ENCODE results near the gene CCRL2. TPM values are rescaled to one million over a fixed set of nuclear protein-coding genes. Genes with fewer than 3 reads are reported as not detected.

CCRL2 gene
- total RNA-seq, 1 experiment from 2014 or later: not detected

- Histone ChIP-seq H4K91ac (ENCODE audit: insufficient read length, low read depth, low read length) (no peak overlapping the region), H3K9me3 (ENCODE audit: control insufficient read depth, low read depth, low read length) (no peaks in the 10 kb centered on the region), H3K23ac (ENCODE audit: insufficient read length, low read depth, low read length) (no peak overlapping the region), H2BK15ac (ENCODE audit: low read depth, low read length) (no peak overlapping the region), H3K4me2 (ENCODE audit: insufficient read depth, insufficient read length, low read length) (no peak overlapping the region), H3K4me1 (ENCODE audit: insufficient read depth, low read length) (no peaks in the 10 kb centered on the region), H3K56ac (ENCODE audit: insufficient read length, low read depth, low read length) (no peak overlapping the region), H4K8ac (replicated peaks; ENCODE audit: insufficient read length, low read depth, low read length) (no peak overlapping the region), H3K14ac (ENCODE audit: insufficient read depth, low read length) (no peak overlapping the region), H3K79me1 (ENCODE audit: insufficient read depth, low read depth, low read length, poor library complexity, severe bottlenecking) (no peaks in the 10 kb centered on the region), H3K18ac (ENCODE audit: insufficient read length, low read depth, low read length) (no peak overlapping the region), H2AFZ (ENCODE audit: low read length) (no peak overlapping the region), H2AK5ac (ENCODE audit: insufficient read length, low read length) (no peak overlapping the region), H4K5ac (ENCODE audit: insufficient read length, low read depth, low read length) (no peak overlapping the region), H4K20me1 (ENCODE audit: control insufficient read depth, insufficient read depth, insufficient read length) (no peaks in the 10 kb centered on the region), H3T11ph (ENCODE audit: low read length) (no peak overlapping the region), H2BK5ac (ENCODE audit: insufficient read length, low read length) (no peak overlapping the region), H3K4ac (ENCODE audit: low read depth, low read length) (no peak overlapping the region), H3K27ac (ENCODE audit: insufficient read length, low read depth, low read length) (no peak overlapping the region), H3K23me2 (ENCODE audit: insufficient read length, low read depth, low read length, poor library complexity, severe bottlenecking) (no peaks in the 10 kb centered on the region), H2BK12ac (ENCODE audit: insufficient read length, low read depth, low read length) (no peak overlapping the region), H2BK120ac (ENCODE audit: low read depth, low read length, poor library complexity, severe bottlenecking) (no peak overlapping the region), H3K9ac (ENCODE audit: extremely low read depth, insufficient read length, low read length) (no peak overlapping the region), H3K79me2 (ENCODE audit: insufficient read depth, low read length) (no peaks in the 10 kb centered on the region), H3K27me3 (ENCODE audit: insufficient read depth, low read length) (no peaks in the 10 kb centered on the region), H2BK20ac (ENCODE audit: low read depth, low read length, poor library complexity, severe bottlenecking) (no peak overlapping the region)
- Mint-ChIP-seq H3K36me3 (ENCODE audit: insufficient read depth in 1 of 3, low read depth in 3 of 3) (no peaks in the 10 kb centered on the region), H3K27me3 (ENCODE audit: low read depth) (peaks cover 6% of the 10 kb centered on the region), H3K27ac (no peak overlapping the region), H3K9me3 (no peaks in the 10 kb centered on the region), H3K4me3 (no peak overlapping the region), H3K4me1 (peaks cover 9 to 16% of the 10 kb centered on the region in 2 experiments)
- WGBS (ENCODE audit: extremely low coverage, insufficient read length, low lambda C conversion rate): no CpG with 5 or more reads among the region's 7 CpGs
- DNase-seq: no peak
- no peak for TF ChIP-seq CTCF (conservative IDR thresholded peaks at IDR 0.05)
These were observed 9.9 kb upstream of the CCRL2 start for GRCh38 chr3:46397111-46397510.

Data from H9 (cell line).